GM19395 (cell line): ENCODE data around the gene MPPE1.

Experiments used
- ATAC-seq: cut with Tn5 transposase; IDR thresholded peaks from one replicate; pipeline ENCODE4 v1.9.1; 2021; ENCODE audit warnings: mild to moderate bottlenecking, moderate library complexity; ENCODE audit not compliant: unreplicated experiment

MPPE1 gene

DNA sequence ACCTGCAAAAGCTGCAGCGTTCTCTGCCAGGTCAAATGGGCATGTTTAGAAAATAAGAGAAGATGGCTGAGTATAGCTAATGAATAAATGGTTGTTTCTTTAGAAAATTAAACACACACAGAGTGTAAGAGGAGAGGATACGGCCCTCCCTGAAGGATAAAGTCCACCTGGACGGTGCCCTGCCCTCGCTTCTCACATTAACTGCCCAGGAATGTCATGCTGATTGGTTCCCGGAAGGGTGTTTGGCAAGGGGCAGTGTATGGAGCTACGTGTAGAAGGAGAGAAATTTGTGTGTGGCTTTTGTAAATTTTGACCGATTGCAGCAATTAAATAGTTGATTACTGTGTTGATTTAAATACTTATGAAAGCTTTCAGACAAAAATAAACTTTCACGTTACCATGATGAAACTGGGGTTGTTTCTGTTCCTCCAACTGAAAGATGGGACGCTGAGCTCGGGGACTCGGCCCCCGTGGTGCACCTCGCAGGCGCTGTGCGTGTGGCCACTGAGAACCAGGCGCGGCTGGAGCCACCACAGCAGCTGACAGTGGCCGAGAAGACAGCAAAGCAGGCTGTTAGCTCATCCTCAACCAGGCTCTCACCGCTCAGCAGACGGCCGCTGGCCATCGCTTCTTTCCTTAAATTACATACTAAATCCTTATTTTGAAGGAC is 22.7 kb downstream of the MPPE1 start:
- no peak for ATAC-seq

- ATAC-seq: no peak
Observed at GRCh38 chr18:11884396-11885030, 23.6 kb downstream of the MPPE1 start.

GRCh38 chr18:11883153-11883552 is 25.0 kb downstream of the MPPE1 start:
- peak; percentile 87 for ATAC-seq

- ATAC-seq: no peak
Observed at GRCh38 chr18:11882636-11883035, 25.5 kb downstream of the MPPE1 start.

- ATAC-seq: no peak
Observed at GRCh38 chr18:11880586-11881304, 27.4 kb downstream of the MPPE1 start.

DNA sequence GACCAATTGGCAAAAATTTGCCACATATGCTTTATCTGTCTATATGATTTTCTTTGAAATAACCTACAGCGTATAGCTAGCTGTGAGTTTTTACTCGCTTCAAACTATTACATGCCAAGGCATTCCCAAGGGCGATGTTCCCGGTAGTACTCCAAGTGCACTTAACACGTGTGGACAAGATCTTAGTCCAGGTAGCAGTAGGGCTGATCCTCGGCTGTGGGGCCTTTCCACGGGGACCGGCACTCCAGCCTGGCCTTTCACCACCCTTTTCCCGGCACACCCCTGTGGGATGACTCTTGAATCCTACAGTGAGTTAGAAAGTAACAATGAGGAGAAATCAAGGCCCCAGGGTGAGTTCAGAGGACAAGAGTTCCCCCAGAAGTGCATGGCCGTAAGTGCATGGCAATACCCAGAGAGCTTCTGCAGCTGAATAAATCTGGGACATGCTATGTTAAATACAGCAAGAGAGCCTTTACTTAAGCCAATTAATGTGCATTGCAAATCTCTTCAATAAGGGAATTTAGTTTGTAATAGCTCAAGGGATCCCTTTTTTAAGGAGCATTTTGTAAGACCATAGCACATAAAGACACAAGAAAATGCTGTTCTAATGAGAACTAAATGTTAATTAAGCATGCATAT is 30.5 kb downstream of the MPPE1 start:
- no peak for ATAC-seq

DNA sequence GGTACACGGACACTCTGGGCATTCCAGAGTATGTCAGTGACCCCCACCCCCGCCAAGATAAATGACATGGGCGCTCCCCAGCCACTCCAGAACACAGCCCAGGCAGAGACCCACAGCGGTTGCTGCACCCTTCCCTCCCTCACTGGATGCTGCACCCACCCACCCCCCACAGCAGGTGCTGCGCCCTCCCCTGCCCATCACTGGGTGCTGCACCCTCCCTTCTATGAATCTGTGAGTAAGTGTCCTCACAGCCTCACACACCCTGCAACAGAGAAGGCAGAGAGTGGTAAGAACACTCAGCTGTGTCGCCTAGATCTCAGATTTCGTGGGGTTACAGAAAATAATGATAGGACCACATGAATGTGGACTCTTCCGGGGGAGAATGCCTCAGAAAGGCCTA is 33.4 kb downstream of the MPPE1 start:
- ATAC-seq: no peak

DNA sequence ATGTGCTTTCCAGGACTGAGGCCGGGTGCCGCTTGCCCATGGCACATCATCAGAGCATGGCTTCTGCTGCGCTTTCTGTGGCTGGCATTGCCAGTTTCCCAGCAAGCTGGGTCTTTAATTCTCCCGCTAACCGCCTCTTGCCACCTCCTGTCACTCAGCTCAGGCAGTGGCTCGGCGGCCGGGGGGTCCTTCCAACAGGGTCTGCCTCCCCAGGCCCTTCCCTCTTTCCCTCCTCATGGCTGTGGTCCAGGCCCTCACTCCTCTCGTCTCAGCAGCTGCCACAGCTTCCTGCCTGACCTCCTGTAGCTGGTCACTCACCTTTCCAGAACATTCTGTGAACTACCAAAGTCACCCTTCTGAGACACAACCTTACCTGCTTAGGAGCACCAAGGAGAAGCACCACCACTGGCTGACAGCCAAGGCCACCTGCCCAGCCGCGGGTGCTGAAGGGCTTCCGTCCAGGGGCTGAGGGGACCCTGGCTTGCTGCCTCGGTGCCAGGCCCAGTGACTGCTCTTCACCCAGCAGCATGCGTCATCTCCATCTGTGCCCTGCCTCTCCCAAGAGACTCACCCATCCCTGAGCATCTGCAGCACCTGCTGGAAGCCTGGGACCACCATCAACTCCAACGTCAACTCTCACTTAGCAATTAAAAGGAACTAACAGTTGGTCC is 34.3 kb downstream of the MPPE1 start:
- no peak for ATAC-seq

GRCh38 chr18:11872479-11873136 is 35.5 kb downstream of the MPPE1 start:
- no peak for ATAC-seq

GRCh38 chr18:11871501-11871900 is 36.6 kb downstream of the MPPE1 start:
- ATAC-seq: no peak

- ATAC-seq: no peak
Observed at GRCh38 chr18:11868230-11868629, 39.9 kb downstream of the MPPE1 start.

DNA sequence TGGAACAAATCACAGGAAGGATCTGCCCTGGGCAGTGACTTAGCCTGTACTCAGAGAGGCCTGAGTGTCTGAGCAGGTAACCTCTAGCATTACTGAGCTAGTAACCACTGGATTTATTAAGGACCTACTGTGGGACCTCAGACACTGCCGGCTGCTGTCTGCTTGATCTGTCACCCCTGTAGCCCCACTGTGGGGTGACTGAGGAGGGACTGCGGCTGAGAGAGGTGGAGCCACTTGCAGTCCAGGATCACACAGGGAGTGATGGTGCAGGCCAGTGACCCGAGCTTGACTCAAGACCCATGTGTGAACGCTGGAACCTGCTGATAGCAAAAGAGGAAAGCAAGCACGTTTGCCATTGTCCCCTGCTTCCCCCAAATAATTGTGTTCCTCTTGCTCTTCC is 41.4 kb downstream of the MPPE1 start:
- no peak for ATAC-seq

- no peak for ATAC-seq
Observed at GRCh38 chr18:11866329-11866728, 41.8 kb downstream of the MPPE1 start.

DNA sequence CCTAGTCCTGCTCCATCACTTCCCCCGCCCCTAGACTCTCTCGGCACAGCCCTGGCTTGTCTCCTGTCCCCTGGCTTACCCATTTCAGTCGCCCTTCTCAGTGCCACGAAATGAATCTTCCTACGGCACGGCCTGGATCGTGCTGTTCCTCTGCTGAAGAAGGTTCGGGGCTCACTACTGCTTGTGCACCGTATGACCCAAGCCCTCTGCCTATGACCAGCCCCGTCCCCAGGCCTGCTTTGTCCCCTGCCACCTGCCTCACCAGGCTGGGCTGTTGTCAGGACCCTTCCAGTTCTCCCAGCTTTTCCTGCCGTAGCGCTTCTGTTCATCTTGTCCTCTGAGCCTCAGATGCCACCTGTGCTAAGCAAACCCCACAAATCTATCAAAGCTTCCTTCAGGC is 43.0 kb downstream of the MPPE1 start:
- no peak for ATAC-seq

- no peak for ATAC-seq
Observed at GRCh38 chr18:11864471-11864870, 43.6 kb downstream of the MPPE1 start.

DNA sequence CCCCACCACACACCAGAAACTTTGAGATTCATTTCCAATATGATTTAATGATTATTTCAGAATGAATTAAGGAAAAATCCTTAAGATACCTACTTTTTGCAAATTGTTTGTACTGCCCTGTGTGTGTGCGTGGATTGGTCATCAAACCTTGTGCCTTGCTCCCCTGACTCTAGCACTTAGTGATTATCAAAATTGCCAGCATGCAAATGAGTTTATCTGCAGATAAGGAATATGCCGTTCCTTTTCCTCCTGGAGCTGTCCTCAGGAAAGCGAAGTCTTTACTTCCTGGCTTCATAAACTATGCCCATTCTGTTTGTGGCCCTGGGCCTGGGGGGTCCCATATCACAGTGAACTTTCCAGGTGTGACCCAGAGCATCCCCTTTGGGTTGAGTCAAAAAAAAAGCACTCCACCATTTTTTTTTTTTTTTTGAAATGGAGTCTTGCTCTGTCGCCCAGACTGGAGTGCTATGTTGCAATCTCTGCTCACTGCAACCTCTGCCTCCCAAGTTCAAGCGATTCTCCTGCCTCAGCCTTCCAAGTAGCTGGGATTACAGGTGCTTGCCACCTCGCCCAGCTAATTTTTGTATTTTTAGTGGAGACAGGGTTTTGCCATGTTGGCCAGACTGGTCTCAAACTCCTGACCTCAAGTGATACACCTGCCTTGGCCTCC is 45.5 kb downstream of the MPPE1 start:
- ATAC-seq: no peak

DNA sequence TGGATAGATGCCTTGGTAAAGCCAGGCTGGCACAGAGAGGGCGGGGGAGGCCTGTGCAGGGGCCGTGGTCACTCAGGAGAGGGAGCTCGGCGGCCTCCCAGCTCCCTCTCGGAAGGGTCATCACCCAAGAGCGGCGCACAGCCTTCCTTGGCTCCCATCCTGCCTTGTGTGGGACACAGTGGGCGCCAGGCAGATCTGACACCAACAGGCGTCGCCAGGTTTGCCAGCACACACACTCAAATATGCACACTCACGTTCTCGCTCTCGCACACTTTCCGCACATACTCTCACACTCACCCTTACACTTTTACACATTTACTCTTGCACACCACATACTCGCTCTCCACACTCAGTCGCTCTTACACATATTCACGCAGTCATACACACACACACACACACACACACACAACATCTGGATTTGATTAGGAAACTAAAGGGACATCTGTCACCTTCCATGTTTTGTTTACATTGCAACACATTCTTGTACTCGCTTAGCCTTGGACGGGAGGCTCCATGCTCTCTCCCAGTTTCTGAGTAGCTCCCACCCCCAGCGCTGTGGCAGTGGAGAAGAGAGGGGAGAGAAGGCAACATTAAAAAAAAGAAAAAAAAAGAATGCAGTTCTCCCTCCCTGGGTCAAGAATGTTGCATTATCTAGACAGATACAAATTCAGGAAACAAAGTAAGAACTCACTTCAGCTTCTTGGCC is 46.4 kb downstream of the MPPE1 start:
- no peak for ATAC-seq

DNA sequence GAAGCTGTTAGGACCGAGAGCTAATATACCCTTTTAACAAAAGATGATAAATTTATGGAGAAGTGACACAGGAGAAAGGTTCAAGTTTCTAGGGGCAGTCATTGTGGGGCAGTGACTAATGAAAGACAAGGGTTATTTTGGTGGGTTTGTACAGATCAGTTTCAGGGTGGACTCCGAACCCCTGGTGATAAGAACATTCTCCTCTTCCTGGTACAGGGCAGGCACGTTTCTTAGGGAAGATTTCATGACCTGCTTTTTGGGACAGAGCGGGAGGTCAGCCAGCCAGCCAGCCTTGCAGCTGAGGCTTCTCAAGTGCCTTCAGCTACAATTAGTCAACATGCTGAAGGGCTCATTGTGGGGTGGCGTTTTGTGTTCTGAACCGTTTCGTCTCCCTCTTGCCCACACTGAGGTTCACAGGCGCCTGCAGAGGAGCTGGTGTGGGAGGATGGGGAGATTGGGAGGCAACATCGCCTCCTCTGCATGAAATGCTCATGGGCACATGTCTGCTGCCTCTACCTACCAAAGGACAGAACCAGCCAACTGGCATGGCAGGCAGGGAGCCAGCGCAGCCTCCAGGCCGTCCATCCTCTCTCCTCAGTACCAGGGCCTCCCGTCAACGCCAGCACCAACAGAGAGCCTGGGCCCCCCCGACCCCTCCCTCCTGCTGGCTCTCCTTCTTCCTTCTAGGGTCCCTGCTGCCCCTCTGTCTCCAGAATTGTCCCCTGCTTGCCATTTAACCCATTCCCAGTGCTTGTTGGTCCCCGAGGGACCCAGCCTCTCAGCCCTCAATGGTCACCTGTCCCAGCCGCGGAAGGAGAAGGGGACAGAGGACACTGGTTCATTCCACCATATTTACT is 47.3 kb downstream of the MPPE1 start:
- no peak for ATAC-seq
